NCI-H82 treated with DMSO at 0.1 percent for 48 hours (cell line): Measurements from ENCODE around the gene BMPR1A.
A peak's percentile ranks its signal among the peaks of the same experiment; 100 is the strongest.
"Not testable (repeated sequence)": the region's sequence is repeated elsewhere in the genome, so short reads cannot be mapped to it uniquely, and the experiment has no call there.

ENCODE experiments used
- DNase-seq: peaks from one replicate; lab custom pipeline; 2025; ENCODE audit not compliant: unreplicated experiment; lab: John Stamatoyannopoulos, UW

BMPR1A gene

GRCh38 chr10:86837663-86838062 lies 81.2 kb downstream of the BMPR1A start:
- DNase-seq = no peak

GRCh38 chr10:86840498-86840897 lies 84.1 kb downstream of the BMPR1A start:
- no peak for DNase-seq

- DNase-seq = no peak
Measured at GRCh38 chr10:86846088-86846487, 89.7 kb downstream of the BMPR1A start.

- DNase-seq = no peak
Measured at GRCh38 chr10:86848747-86849146, 92.3 kb downstream of the BMPR1A start.

- DNase-seq = no peak
Measured at GRCh38 chr10:86849181-86849894, 92.9 kb downstream of the BMPR1A start.

- no peak for DNase-seq
Measured at GRCh38 chr10:86850481-86850880, 94.1 kb downstream of the BMPR1A start.

GRCh38 chr10:86851328-86852207 lies 95.1 kb downstream of the BMPR1A start:
- no peak for DNase-seq

GRCh38 chr10:86853582-86853981 lies 97.2 kb downstream of the BMPR1A start:
- not testable (repeated sequence) for DNase-seq

- no peak for DNase-seq
Measured at GRCh38 chr10:86855513-86855912, 99.1 kb downstream of the BMPR1A start.

GRCh38 chr10:86856156-86856555 lies 99.7 kb downstream of the BMPR1A start:
- DNase-seq = no peak

- no peak for DNase-seq
Measured at GRCh38 chr10:86857128-86857721, 100.8 kb downstream of the BMPR1A start.

- DNase-seq = no peak
Measured at GRCh38 chr10:86858011-86858410, 101.6 kb downstream of the BMPR1A start.

GRCh38 chr10:86861351-86861750 lies 104.9 kb downstream of the BMPR1A start:
- DNase-seq = no peak

- no peak for DNase-seq
Measured at GRCh38 chr10:86862373-86862772, 106.0 kb downstream of the BMPR1A start.

- no peak for DNase-seq
Measured at GRCh38 chr10:86862786-86863483, 106.5 kb downstream of the BMPR1A start.

GRCh38 chr10:86863484-86863842 lies 107.0 kb downstream of the BMPR1A start:
- DNase-seq = no peak

- DNase-seq = not testable (repeated sequence)
Measured at GRCh38 chr10:86865011-86865811, 108.8 kb downstream of the BMPR1A start.

- no peak for DNase-seq
Measured at GRCh38 chr10:86867149-86867548, 110.7 kb downstream of the BMPR1A start.

- peak; percentile 13 for DNase-seq
Measured at GRCh38 chr10:86868353-86868752, 111.9 kb downstream of the BMPR1A start.

GRCh38 chr10:86870679-86871078 lies 114.3 kb downstream of the BMPR1A start:
- no peak for DNase-seq
